Measurements from ENCODE around the gene CYP27B1.
A peak's percentile ranks its signal among the peaks of the same experiment; 100 is the strongest.

Gene CYP27B1

GRCh38 chr12:57759360-57759980 lies 7.4 kb downstream of the CYP27B1 start:
- TF ChIP-seq REST (IDR thresholded peaks at IDR 0.05; ENCODE audit: low read depth): no peak
- peak; percentile 31; the same call in 1 of the 2 replicates for TF ChIP-seq RAD21 (IDR thresholded peaks at IDR 0.05; ENCODE audit: low read depth)

DNA sequence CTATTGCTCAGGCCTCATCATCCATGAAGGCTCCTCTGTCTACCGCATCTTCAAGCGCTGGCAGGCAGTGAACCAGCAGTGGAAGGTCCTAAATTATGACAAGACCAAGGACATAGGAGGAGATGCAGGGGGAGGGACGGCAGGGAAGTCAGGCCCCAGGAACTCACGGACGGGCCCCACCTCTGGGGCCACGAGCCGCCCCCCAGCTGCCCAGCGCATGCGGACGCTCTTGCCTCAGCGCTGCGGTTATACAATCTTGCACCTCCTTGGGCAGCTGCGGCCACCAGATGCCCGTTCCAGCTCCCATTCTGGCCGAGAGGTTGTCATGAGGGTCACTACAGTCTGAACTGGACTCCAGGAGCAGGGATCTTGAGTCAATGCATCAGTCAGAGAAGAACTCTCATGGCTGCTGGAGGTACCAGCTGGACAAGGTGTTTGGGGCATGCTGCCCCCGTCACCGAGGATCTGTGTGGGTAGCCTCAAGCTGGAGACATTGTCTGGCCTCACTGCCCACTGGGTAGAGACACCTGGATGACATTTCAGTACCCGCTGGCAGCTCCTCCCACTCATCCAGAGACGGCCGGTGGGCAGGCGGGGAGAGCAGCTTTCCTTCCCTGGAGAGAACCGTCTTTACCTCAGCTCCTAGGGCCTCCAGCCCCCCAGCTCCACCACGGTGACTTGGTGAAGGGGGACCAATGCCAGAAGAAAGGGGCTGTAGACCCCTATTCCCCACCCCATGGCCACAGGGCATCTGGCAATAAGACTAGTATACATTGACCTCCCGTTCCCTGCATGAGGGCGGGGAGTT lies 8.1 kb downstream of the CYP27B1 start:
- TF ChIP-seq ZBTB7A (IDR thresholded peaks at IDR 0.05; ENCODE audit: low read depth) (no peak), TCF12 (IDR thresholded peaks at IDR 0.05; ENCODE audit: low read depth) (no peak), REST (IDR thresholded peaks at IDR 0.05; ENCODE audit: low read depth) (no peak), RAD21 (IDR thresholded peaks at IDR 0.05; ENCODE audit: low read depth) (no peak), YY1 (IDR thresholded peaks at IDR 0.05; ENCODE audit: low read depth) (no peak), EGR1 (IDR thresholded peaks at IDR 0.05) (no peak), NFIC (IDR thresholded peaks at IDR 0.05) (no peak)
- TF ChIP-seq, protein P1, sequence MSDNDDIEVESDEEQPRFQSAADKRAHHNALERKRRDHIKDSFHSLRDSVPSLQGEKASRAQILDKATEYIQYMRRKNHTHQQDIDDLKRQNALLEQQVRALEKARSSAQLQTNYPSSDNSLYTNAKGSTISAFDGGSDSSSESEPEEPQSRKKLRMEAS (IDR thresholded peaks at IDR 0.05): no peak

GRCh38 chr12:57757771-57758170 lies 9.1 kb downstream of the CYP27B1 start:
- TF ChIP-seq RAD21 (IDR thresholded peaks at IDR 0.05; ENCODE audit: low read depth) (no peak), EGR1 (IDR thresholded peaks at IDR 0.05) (no peak), TEAD4 (IDR thresholded peaks at IDR 0.05) (no peak), YY1 (IDR thresholded peaks at IDR 0.05; ENCODE audit: low read depth) (no peak), ZBTB7A (IDR thresholded peaks at IDR 0.05; ENCODE audit: low read depth) (no peak), REST (IDR thresholded peaks at IDR 0.05; ENCODE audit: low read depth) (no peak), USF1 (IDR thresholded peaks at IDR 0.05) (no peak), TCF12 (IDR thresholded peaks at IDR 0.05; ENCODE audit: low read depth) (no peak)
- TF ChIP-seq, protein P1 (IDR thresholded peaks at IDR 0.05): no peak

- TF ChIP-seq, protein P1 (IDR thresholded peaks at IDR 0.05): no peak
- no peak for TF ChIP-seq CREB1 (IDR thresholded peaks at IDR 0.05; ENCODE audit: low read depth)
- no peak for TF ChIP-seq TAF1 (IDR thresholded peaks at IDR 0.05; ENCODE audit: low read depth)
- no peak for TF ChIP-seq REST (IDR thresholded peaks at IDR 0.05; ENCODE audit: low read depth)
- no peak for TF ChIP-seq RAD21 (IDR thresholded peaks at IDR 0.05; ENCODE audit: low read depth)
- TF ChIP-seq TEAD4 (IDR thresholded peaks at IDR 0.05): no peak
- TF ChIP-seq ZBTB7A (IDR thresholded peaks at IDR 0.05; ENCODE audit: low read depth): no peak
- no peak for TF ChIP-seq CEBPB (IDR thresholded peaks at IDR 0.05)
- no peak for TF ChIP-seq EP300 (IDR thresholded peaks at IDR 0.05; ENCODE audit: borderline replicate concordance)
- no peak for TF ChIP-seq EGR1 (IDR thresholded peaks at IDR 0.05)
- no peak for TF ChIP-seq TCF12 (IDR thresholded peaks at IDR 0.05; ENCODE audit: low read depth)
- no peak for TF ChIP-seq NFIC (IDR thresholded peaks at IDR 0.05)
Observed at GRCh38 chr12:57756406-57757341, 10.2 kb downstream of the CYP27B1 start.

Measured in Ishikawa (cell line).